ENCODE results near the gene GPC5.

GPC5 gene

DNA sequence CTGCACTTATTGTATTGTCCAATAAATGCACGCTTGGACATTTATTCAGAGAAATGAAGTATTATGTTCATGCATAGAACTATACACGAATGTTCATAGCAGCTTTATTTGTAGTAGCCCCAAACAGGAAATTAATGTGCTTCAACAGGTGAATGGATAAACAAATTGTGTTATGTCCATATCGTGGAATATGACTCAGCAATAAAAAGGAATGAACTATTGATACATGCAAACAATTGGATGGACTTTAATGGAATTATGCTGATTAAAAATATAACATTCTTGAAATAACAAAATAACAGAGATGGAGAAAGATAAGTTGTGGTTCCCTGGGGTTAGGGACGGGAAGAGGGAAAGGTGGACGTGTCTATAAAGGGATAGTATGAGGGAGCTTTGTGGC is 65.9 kb downstream of the GPC5 start:
- DNase-seq (ENCODE audit: low spot score): no peak

DNA sequence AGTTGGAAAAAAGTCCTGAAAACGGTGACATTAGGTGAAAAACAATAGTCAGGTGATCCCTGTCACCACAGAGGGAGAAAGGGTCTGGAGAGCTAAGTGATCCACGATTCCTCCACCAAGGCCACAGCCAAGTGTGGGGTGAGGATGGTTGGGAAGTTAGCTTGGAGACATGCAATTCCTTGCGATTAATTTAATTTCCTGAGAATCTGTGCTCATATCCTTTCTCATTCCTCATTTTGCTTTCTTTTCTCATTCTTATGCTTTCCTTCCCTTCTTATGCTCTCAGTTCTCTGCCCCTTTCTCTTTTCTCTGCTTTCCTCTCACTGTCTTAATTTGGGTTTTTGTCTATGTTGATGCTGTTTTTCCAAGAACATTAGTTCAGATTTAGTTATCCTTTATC is 68.8 kb downstream of the GPC5 start:
- DNase-seq (ENCODE audit: low spot score): no peak

DNA sequence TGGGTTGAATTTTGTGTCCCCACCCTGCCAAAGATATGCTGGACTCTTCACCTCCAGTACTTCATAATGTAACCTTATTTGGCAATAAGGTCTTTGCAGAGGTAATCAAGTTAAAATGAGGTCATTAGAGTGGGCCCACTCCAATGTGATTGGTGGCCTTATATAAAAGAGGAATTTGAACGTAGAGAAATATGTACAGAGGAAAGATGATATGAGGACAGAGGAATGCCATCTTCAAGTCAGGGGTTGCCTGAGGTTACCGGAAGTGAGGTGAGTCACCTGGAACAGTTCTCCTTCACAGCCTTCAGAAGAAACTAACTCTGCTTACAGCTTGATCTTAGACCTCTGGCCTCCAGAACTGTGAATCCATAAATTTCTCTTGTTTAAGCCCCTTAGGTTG is 69.9 kb downstream of the GPC5 start:
- DNase-seq (ENCODE audit: low spot score): no peak

GRCh38 chr13:91470084-91470621 is 71.7 kb downstream of the GPC5 start:
- DNase-seq (ENCODE audit: low spot score): no peak

DNA sequence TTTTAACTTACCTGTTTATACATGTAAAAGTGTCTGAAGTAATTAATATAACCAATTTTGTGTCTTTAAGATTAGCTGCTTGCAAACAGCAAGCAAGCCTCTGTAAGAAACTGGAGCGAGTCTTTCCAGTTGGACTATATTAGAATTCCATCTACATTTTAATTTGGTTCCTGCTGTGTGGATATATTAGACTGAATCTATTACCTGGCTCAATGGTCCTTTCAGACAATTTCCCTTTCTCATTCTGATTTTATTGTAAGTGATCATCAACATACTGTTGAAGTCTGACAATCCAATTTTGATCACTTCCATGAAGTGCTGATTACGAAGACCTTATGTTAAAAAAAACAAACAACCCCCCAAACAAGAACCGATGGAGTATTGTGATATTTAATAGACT is 72.3 kb downstream of the GPC5 start:
- no peak for DNase-seq (ENCODE audit: low spot score)

GRCh38 chr13:91482427-91482826 is 84.0 kb downstream of the GPC5 start:
- no peak for DNase-seq (ENCODE audit: low spot score)

- DNase-seq (ENCODE audit: low spot score): no peak
Measured at GRCh38 chr13:91491980-91492379, 93.6 kb downstream of the GPC5 start.

DNA sequence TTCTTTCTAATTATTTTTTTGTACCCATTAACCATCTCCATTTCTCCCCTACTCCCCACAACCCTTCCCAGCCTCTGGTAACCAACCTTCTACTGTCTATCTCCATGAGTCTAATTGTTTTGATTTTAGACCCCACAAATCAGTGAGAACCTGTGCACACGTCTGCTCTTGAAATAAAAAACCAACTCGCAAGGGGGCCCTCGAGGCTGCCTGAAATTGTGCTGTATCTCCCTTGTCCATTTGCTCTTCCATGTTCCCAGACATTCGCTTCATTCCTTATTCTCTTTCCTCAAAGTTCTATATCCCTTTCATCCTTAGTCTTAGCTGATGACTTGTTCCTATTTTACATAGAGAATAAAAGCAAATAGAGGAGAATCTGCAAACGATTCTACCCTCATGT is 95.0 kb downstream of the GPC5 start:
- DNase-seq (ENCODE audit: low spot score): no peak

- no peak for DNase-seq (ENCODE audit: low spot score)
Measured at GRCh38 chr13:91498298-91498697, 99.9 kb downstream of the GPC5 start.

- no peak for DNase-seq (ENCODE audit: low spot score)
Measured at GRCh38 chr13:91504216-91504615, 105.8 kb downstream of the GPC5 start.

DNA sequence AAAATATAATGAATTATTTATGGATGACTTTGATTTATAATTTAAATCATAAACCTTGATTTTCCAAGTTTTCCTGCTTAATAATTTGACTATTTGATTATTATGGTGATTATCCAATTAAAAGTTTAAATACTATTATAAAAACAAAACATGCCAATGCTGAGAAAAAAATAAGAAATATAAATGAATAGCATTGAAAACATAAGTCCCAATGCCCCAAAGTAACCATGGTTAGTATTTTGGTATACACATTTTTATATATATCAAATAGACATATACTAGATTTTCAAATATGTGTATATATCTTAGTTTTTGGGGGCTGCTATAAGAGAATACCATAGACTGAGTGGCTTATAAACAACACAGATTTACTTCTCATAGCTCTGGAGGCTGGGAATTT is 108.3 kb downstream of the GPC5 start:
- no peak for DNase-seq (ENCODE audit: low spot score)

DNA sequence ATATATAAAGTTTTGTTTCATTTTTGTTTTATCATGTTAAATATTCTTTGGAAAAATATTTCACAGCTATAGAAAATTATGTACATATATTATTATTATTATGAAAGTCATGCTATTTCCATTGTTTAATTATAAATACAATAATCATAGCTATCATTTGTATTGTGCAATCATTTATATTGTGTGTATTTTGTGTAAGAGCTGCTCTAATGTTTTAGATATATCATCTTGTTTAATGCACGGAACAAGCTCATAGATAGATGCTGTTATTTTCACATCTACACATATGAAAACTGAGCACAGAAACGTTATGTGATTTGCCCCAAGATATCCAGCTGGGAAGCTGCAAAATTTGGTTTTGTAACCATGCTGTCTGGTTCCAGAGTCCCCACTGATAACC is 111.6 kb downstream of the GPC5 start:
- DNase-seq (ENCODE audit: low spot score): no peak

DNA sequence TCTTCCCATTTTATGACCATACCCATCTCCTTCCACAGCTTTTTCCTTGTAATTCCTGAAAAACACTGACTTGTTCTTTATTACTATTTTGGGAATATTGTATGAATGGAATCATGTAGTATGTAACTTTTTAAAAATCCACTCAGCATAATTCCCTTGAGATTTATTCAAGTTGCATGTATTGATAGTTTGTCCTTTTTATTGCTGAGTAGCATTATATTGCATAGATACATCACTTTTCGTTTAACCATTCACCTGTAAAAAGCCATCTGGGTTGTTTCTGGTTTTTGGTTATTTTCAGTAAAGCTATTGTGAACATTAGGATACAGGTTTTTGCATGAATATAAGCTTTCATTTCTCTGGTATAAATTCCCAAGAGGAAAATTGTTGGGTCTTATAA is 115.4 kb downstream of the GPC5 start:
- no peak for DNase-seq (ENCODE audit: low spot score)

- no peak for DNase-seq (ENCODE audit: low spot score)
Measured at GRCh38 chr13:91516799-91517198, 118.4 kb downstream of the GPC5 start.

GRCh38 chr13:91520952-91521351 is 122.5 kb downstream of the GPC5 start:
- no peak for DNase-seq (ENCODE audit: low spot score)

GRCh38 chr13:91523116-91523515 is 124.7 kb downstream of the GPC5 start:
- DNase-seq (ENCODE audit: low spot score): no peak

DNA sequence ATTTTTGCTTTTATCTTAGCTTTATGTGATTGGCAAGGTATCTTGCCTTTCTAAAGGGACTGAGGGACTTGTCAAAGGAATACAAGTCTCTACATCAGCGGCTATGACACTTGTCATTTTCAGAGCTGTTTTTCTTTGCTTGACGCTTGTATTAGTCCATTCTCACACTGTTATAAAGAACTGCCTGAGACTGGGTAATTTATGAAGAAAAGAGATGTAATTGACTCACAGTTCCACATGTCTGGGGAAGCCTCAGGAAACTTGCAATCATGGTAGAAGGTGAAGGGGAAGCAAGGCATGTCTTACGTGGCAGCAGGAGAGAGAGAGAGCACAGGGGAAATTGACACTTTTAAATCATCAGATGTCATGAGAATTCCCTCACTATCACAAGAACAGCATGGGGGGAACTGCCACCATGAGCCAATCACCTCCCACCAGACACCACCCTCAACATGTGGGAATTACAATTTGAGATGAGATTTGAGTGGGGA is 128.2 kb downstream of the GPC5 start:
- no peak for DNase-seq (ENCODE audit: low spot score)

DNA sequence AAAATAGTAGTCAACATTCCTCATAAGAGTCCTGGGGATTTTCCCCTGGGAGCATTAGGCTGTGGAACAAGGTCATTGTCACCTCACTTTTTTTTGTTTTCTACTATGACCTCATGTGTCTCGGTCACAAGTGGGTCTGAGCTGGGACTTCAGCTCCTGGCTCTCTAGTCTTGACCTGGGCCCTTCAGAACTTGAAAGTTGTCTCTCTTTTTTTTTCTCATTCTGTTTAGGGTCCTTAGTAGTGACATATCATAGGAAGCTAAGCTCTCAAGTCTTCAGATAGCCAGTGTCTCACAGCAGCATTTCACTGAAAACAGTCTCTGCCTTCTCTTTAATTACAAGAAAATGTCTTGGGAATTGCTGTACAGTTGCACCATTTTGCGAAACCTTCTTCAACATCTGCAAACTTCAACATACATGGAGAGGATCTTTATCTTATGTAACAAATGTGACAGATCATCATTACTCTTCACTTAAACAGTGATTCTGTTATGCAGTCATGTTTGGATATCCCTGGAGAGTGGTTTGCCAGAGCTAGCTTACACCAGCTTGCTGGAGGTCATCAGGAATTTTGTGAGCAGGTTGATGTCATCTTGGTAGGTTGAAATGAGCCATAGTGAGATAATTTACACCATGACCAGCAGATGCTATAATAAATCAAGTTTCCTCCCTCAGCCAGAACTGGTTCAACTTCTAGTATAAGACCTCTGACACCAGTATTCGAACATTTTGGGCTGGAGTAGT is 131.5 kb downstream of the GPC5 start:
- DNase-seq (ENCODE audit: low spot score): no peak

DNA sequence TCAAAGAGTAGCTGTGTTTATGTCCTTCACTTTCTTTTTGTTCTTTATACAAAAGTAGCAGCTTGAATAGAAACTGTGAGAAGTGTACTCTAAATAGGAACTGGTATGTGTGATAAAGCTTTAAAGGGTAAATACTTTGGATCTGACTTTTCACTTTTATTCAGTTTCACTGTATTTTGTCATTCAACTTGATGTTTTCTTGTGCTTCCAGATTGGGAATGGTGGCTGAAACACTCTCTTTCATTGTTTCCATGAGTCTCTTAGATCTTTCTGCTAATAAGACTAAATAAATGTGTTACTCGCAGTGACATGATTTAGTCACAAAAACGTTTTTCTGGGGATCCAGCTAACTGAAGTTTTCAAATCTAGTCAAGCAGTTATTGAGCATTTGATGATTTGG is 133.2 kb downstream of the GPC5 start:
- DNase-seq (ENCODE audit: low spot score): no peak

- DNase-seq (ENCODE audit: low spot score): no peak
Measured at GRCh38 chr13:91533354-91533753, 134.9 kb downstream of the GPC5 start.

DNA sequence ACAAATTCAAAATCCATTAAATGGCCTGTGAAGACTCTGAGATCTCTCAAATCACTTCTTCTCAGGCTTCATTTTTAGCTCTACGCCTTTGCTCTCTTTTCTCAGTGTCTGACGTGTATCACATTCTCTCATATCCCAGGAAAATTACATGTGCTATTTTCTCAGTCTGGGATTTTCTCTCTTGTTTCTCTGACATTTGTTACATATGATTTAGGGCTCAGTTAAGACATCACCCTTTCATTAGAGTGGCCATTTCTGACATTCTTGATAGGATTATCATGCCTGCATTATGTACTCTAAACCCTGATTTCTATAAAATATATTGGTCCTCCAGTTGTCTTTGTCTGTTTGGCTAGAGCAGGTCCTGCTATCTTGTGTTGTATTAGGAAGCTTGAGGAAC is 136.6 kb downstream of the GPC5 start:
- DNase-seq (ENCODE audit: low spot score): no peak

DNA sequence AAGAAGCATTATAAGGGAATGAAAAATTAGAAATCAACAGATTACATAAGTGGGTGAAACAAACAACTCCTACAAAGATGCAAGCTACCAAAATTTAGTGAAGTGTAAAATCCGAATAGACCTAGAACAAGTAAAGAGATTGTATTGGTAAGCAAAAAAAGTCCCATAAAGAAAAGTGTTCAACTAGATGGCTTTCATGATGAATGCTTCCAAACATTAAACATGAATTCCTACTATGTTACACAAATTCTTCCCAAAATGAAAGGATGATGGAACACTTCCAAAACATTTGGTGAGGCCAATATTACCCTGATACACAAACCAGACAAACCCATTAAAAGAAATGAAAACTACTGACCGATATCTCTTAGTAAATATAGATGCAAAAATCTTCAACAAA is 139.0 kb downstream of the GPC5 start:
- DNase-seq (ENCODE audit: low spot score): no peak

GRCh38 chr13:91539286-91540157 is 141.1 kb downstream of the GPC5 start:
- DNase-seq (ENCODE audit: low spot score): no peak

All from putamen (tissue), 1 donor.